GM18519 (cell line): ENCODE measurements around the gene WDR74.
"Not testable (repeated sequence)": the region's sequence is repeated elsewhere in the genome, so short reads cannot be mapped to it uniquely, and the experiment has no call there.

ENCODE experiments used
- ATAC-seq: cut with Tn5 transposase; IDR thresholded peaks from one replicate; pipeline ENCODE4 v1.9.1; 2021; ENCODE audit warnings: mild to moderate bottlenecking, moderate library complexity; ENCODE audit not compliant: unreplicated experiment, low FRiP score

WDR74 gene

GRCh38 chr11:62860835-62861563 lies 21.6 kb upstream of the WDR74 start:
- ATAC-seq = no peak

GRCh38 chr11:62859281-62859703 lies 19.9 kb upstream of the WDR74 start:
- ATAC-seq = not testable (repeated sequence)

- no peak for ATAC-seq
These were observed 18.8 kb upstream of the WDR74 start for GRCh38 chr11:62858201-62858600.

GRCh38 chr11:62857541-62857982 lies 18.2 kb upstream of the WDR74 start:
- no peak for ATAC-seq

- no peak for ATAC-seq
These were observed 17.0 kb upstream of the WDR74 start for GRCh38 chr11:62856333-62856895.

GRCh38 chr11:62855571-62856332 lies 16.4 kb upstream of the WDR74 start:
- ATAC-seq = peak; percentile 69

GRCh38 chr11:62854825-62855570 lies 15.6 kb upstream of the WDR74 start:
- no peak for ATAC-seq

- no peak for ATAC-seq
These were observed 14.8 kb upstream of the WDR74 start for GRCh38 chr11:62854013-62854824.

GRCh38 chr11:62853279-62853965 lies 14.0 kb upstream of the WDR74 start:
- no peak for ATAC-seq

- ATAC-seq = no peak
These were observed 13.3 kb upstream of the WDR74 start for GRCh38 chr11:62852523-62853188.

GRCh38 chr11:62851807-62852522 lies 12.6 kb upstream of the WDR74 start:
- ATAC-seq = no peak

GRCh38 chr11:62850911-62851806 lies 11.8 kb upstream of the WDR74 start:
- no peak for ATAC-seq

- ATAC-seq = no peak
These were observed 8.5 kb upstream of the WDR74 start for GRCh38 chr11:62847767-62848314.

- no peak for ATAC-seq
These were observed 6.8 kb upstream of the WDR74 start for GRCh38 chr11:62846177-62846576.

- ATAC-seq = no peak
These were observed 4.8 kb upstream of the WDR74 start for GRCh38 chr11:62844154-62844553.

GRCh38 chr11:62843466-62843865 lies 4.1 kb upstream of the WDR74 start:
- ATAC-seq = no peak

- ATAC-seq = not testable (repeated sequence)
These were observed 3.5 kb upstream of the WDR74 start for GRCh38 chr11:62842891-62843290.
